GM19238 (cell line): Measurements from ENCODE around the gene ZBTB7A.

Experiments
- DNase-seq: peaks from one replicate; pipeline ENCODE4 v3.0.0; 2011; ENCODE audit warnings: low spot score; ENCODE audit not compliant: insufficient read length

ZBTB7A gene

DNA sequence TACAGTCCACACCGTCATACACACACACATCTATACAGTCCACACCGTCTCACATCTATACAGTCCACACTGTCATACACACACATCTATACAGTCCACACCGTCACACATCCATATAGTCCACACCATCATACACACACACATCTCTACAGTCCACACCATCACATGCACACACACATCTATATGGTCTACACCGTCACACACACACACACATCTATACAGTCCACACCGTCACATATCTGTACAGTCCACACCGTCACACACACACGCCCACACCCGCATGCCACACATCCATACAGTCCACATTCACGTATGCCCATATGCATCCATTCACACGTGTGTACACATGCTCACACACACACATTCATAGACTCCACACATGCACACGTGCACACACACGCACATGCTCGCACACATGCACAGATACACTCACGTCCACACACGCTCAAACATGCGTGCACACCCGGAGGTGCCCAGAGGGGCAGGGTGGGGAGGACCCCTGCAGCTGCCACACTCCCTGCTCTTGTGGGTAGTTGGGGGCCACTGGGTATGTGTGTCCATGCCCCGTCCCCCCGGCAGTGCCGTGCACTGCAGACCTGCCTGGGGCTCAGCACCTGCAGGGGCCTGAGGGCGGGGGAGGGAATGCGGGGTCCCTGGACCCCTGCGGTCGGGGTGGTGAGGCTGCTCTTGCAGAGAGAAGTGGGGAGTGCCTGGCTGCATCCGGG, 30.0 kb downstream of the ZBTB7A start:
- DNase-seq = no peak

DNA sequence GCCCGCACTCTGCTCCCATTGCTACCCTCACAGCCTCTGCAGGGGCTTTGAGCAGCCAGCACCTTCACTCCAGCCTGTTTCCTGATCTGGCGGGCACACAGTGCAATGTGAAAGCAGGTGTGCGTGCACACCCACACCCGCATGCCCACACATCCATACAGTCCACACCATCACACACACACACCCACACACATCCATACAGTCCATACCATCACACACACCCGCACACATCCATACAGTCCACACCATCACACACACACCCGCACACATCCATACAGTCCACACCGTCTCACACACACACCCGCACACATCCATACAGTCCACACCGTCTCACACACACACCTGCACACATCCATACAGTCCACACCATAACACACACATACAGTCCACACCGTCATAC, 31.1 kb downstream of the ZBTB7A start:
- no peak for DNase-seq

DNA sequence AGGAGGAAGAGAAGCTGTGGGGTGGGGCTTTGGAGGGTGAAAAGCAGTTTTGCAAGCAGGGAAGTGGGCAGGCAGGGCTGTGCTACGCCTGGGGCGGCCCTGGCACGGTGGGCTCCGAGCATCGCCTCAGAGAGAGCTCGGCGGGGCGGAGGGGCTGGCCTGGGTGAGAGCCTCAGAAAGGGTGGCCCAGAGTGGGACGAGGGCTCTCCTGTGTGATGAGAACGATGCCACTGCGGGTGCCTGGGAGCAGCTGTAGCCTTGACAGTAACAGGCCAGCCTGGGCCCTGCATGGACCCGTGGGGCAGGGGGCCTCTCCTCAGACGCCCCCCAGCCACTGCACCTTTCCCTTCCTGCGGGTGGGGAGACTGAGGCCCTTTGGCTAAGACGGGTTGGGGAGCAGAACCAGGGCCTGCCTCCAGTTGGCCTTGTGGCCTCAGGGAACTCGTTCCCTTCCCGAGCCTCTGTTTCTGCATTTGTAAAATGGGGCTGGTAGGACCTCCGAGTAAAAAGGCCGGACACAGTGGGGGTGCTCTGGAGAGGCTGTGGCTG, 31.6 kb downstream of the ZBTB7A start:
- DNase-seq = no peak

DNA sequence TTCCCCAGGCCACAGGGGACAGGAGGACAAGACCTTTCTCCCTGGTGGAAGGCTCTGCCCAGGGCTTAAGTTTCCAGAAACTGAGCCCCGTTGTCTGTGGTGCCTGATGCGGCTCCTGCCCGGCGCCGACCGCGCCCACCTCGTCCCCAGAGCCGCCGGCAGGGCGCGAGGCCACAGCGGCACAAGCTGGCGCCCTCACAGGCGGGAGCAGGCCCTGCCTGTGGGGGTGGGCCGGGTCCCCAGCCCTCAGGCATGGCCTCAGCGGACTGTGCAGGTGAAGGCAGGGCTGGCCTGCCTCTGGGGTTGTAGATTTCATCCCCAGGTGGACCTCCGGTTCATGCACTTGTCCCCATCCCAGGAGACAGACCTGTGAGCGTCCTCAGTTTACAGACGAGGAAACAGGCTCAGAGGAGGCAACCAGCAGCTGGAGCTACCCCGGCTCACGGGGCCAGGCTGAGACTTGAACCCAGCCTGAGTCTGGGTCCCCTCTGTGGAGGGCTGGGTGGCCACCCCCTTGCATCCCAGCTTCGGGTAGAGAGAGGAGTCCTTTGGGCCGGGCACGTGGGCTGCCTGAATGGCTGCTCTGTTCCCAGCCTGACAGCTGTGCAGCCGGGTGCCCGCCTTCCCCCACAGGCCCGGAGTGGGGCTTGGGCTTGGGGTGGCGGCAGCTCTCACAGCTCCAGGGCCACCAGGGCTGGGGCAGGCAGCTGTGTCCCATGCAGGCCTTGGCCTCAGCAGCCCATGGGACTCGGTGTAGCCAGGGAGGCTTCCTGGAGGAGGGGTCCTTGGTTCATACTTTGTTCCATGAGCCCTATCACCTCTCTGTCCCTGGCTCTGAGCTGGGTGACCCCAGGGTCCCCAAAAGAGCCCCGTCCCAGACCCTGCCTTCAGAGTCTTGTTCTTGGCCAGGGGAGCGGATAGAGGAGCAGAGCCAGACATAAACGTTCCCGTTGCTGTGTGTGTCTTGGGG, 32.4 kb downstream of the ZBTB7A start:
- no peak for DNase-seq

DNA sequence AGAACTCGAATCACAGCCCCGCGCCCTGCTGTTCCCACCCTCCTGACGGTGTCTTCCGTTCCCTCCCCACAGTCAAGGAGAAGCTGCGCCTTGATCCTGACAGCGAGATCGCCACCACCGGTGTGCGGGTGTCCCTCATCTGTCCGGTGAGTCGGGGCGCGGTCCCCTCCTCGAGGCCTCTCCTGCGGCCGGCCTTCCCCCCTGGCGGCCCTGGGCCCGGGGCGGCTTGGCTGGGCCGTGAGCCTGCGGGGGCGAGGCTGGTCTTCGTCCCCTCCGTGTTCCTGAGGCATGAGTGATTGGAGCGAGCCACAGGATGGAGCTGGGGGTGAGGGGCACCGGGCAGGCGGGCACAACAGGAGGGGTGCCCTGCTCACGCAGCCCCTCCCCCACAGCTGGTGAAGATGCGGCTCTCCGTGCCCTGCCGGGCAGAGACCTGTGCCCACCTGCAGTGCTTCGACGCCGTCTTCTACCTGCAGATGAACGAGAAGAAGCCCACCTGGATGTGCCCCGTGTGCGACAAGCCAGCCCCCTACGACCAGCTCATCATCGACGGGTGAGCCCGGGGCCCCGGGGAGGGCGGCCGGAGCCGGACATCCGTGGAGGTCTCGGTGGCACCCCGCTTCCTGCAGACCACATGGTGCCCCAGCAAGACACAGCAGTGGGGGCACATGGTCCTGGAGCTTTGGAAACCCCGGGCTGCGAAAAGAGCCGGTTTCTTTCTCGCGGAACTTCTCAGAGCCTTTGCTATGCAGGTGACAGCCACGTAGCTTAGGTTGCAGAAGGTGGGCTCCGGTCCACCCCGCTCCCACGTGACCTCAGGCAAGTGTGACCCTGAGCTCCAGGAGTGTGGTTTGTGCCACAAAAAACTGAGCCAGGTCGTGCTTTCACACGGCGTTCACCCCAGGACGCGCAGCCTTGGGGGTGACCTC, 33.4 kb downstream of the ZBTB7A start:
- no peak for DNase-seq

DNA sequence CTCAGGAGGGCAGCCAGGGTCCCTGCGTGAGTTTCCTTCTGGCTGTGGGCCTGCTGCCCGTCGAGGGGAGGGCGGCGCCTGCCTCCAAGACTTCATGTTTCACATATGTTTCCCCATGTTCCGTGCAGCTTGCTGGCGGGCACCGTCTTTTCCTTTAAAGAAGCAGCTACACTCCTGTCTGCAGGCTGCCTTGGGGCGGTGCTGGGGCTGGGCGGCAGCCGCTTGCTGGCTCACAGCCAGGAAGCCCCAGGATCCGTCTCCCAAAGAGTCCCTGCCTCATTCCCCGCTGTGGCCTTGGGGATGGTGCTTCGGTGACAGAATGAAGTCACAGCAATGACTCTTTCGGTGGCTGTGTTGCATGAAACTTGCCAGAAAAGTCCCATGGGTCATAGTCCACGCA, 34.3 kb downstream of the ZBTB7A start:
- no peak for DNase-seq

GRCh38 chr19:4031420-4031819, 35.3 kb downstream of the ZBTB7A start:
- DNase-seq = no peak

DNA sequence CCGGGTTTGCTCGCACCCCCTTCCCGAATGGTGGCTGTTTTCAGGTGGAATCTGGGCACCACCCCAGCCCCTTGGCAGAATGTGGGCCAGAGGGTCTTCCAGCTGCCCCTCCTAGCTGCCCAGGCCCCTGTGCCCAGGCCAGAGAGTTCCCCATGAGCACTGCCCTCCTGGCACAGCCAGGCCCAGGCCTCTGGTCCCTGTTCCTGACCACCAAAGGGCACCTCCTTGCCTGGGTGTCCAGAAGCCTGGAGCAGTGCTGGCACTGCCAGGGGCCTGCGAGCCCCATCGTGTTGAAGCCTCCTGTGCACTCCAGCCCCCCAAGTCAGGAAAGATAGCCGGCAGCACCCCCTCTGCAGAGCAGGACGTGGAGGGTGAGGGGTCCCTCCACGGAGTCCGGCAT, 35.7 kb downstream of the ZBTB7A start:
- DNase-seq = no peak

DNA sequence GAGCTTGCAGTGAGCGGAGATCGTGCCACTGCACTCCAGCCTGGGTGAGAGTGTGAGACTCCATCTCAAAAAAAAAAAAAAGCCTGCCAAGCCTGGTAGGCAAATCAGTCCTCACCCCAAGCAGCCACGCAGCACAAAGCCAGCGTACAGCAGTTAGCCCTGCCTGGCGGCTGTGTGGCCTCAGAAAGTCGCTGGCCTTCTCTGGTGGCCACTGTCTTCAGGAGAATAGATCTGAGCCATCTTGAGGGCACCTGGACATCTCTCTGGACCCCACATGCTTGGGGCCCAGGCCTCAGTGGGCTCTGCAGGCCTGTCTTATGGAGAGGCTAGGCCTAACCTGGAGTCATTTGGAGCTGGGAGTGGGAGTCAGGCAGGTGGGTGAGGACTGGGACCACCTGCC, 36.1 kb downstream of the ZBTB7A start:
- no peak for DNase-seq

GRCh38 chr19:4029247-4029614, 37.5 kb downstream of the ZBTB7A start:
- no peak for DNase-seq

DNA sequence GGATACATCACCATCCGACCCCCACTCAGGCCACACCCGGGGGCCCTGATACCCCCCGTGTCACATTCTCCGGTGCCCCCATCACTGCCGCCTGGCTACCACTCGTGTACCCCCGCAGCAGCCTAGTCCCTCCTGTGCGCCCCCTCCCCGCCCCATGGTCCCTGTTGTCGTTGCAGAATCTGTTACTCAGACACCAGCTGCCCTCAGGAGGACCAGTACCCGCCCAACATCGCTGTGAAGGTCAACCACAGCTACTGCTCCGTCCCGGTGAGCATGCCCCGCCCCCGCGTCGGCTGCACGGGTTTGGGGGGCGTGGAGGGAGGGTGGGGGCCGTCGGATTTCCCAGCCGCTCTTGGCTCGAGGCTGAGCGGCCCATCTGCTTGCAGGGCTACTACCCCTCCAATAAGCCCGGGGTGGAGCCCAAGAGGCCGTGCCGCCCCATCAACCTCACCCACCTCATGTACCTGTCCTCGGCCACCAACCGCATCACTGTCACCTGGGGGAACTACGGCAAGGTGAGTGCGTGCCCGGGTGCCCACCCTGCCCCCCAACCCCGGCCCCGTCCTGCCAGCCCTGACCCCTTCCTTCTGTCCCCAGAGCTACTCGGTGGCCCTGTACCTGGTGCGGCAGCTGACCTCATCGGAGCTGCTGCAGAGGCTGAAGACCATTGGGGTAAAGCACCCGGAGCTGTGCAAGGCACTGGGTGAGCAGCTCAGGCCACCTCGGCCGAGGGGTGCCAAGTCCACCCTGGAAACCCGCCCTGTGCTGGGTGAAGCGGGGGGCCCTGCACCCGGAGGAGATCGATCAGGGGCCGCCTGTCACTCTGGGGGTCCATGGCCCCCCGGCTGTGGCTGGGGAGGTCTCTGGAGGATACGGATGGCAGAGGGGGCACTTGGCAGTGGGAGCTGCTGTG, 38.1 kb downstream of the ZBTB7A start:
- no peak for DNase-seq

- DNase-seq = no peak
Observed at GRCh38 chr19:4027146-4027545, 39.6 kb downstream of the ZBTB7A start.

- no peak for DNase-seq
Observed at GRCh38 chr19:4025317-4025716, 41.4 kb downstream of the ZBTB7A start.

GRCh38 chr19:4023600-4024398, 42.9 kb downstream of the ZBTB7A start:
- DNase-seq = no peak

GRCh38 chr19:4019578-4019977, 47.1 kb downstream of the ZBTB7A start:
- DNase-seq = no peak

DNA sequence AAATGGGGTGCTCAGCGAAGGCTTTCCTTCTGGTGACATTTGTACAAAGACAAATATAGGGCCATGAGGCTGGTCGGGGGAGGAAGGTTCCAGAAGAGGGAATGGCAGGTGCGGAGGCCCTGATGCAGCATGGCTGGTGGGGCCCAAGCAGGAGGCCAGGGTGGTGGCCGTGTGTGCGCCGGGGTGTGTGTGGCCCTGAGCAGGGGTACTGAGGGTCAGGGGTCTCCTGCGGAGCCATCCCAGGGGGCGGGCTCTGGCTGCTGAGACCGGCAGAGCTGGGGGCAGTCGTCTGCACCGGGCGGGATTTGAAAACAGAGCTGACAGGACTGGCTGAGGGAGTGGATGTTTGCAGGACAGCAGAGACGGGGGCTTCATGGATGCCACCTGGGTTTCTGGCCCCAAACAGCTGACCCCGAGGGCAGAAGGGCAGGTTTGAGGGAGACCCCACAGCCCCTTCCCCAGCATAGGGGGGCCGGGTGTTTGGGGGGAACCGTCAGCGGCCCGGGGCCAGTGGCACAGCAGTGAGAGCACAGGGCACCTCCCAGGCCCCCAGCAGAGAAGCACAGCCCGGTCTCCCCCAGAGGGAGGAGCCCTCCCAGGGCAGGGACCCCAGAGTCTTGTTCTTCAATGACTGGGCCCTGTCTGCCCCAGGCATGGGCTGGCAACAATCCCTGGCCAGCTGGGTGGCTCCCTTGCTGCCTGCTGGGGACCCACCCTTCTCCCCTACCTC, 47.8 kb downstream of the ZBTB7A start:
- DNase-seq = no peak

- no peak for DNase-seq
Observed at GRCh38 chr19:4018140-4018613, 48.5 kb downstream of the ZBTB7A start.

GRCh38 chr19:4016903-4017638, 49.6 kb downstream of the ZBTB7A start:
- DNase-seq = no peak
